Liver (tissue), 3 donors: Measurements from ENCODE around the gene NR0B1.

Experiments
- CTCF ChIP-seq: fragments of 150-350 bp; IDR thresholded peaks from 2 replicates; pipeline ENCODE4 v1.5.1; 2017; ENCODE audit warnings: improper control_type of control experiment, low read depth, low read length; ENCODE audit not compliant: missing input control
- GABPA ChIP-seq, 2 donors: IDR thresholded peaks in 1 of 2; conservative IDR thresholded peaks in 1 of 2; 2 replicates each; pipeline ENCODE4 v1.6.1; 2016; ENCODE audit warnings: antibody characterized with exemption in 2 of 2, mild to moderate bottlenecking in 1 of 2, moderate library complexity in 1 of 2
- JUND ChIP-seq, 2 donors: IDR thresholded peaks; 2 replicates each; pipeline ENCODE4 v1.6.1; 2016; ENCODE audit warnings: antibody characterized with exemption in 2 of 2
- MAX ChIP-seq: IDR thresholded peaks from 2 replicates; pipeline ENCODE4 v1.6.1; 2016; ENCODE audit warnings: antibody characterized with exemption
- TF ChIP-seq, protein P1 (sequence below): IDR thresholded peaks from 2 replicates; pipeline ENCODE4 v1.6.1; 2016; ENCODE audit warnings: antibody characterized with exemption
- donor health status: healthy.
- donor health status: healthy.

DNA sequence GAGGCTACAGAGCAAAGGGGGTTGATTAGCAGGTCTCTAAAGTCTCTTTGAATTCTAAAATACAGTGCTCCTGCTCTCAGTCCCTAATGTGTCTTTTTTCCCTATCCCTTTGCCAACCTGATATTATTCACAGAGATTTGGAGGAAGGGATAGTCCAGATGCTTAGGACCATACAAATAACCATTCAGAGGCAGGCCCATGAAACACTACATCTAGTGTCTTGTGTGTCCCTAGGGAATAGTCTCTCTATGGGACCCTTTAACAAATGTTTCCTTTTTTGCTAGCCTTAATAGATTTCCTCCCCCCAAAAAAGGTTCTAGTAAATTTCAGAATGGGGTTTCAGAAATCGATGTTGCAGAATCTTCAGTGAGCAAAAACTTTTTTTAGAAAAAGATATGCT is 1.7 kb downstream of the NR0B1 start:
- no peak for TF ChIP-seq CTCF
- TF ChIP-seq, protein P1, sequence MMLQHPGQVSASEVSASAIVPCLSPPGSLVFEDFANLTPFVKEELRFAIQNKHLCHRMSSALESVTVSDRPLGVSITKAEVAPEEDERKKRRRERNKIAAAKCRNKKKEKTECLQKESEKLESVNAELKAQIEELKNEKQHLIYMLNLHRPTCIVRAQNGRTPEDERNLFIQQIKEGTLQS = no peak
- TF ChIP-seq GABPA (IDR thresholded peaks at IDR 0.05 in 1 of 2, conservative IDR thresholded peaks at IDR 0.05 in 1 of 2) = no peak
- no peak for TF ChIP-seq MAX
- no peak for TF ChIP-seq JUND (IDR thresholded peaks at IDR 0.05)
